Esophagus squamous epithelium (tissue), 4 donors: Measurements from ENCODE around the gene ATP8A2.

ENCODE experiments used
- POLR2A ChIP-seq, 4 donors: fragments of 450-650 bp; IDR thresholded peaks; one replicate each; pipeline ENCODE4 v1.6.1; 2017; ENCODE audit warnings: antibody characterized with exemption in 4 of 4, mild to moderate bottlenecking in 4 of 4, moderate library complexity in 3 of 4
- TF ChIP-seq, protein P1 (sequence below), 6 experiments: fragments of 450-650 bp in 4 of 6; fragments of 200-600 bp in 2 of 6; sonication (generic) in 2 of 6; IDR thresholded peaks; one replicate each; pipeline ENCODE4 v1.5.1; 2016 to 2019; ENCODE audit warnings: antibody characterized with exemption in 6 of 6, mild to moderate bottlenecking in 4 of 6, moderate library complexity in 4 of 6

DNA sequence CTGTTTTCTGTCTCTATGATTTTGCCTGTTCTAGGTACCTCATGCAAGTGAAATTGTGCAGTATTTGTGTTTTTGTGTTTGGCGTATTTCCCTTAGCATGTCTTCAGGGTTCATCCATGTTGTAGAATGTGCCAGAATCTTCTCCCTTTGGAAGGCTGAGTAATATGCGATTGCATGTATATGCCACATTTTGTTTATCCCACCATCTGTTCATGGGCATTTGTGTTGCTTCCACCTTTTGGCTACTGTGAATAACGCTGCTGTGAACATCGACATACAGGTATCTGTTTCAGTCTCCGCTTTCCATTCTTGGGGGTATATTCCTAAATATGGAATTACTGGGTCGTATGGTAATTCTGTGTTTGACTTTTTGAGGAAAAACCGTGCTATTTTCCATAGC lies 190.0 kb downstream of the ATP8A2 start:
- TF ChIP-seq, protein P1, sequence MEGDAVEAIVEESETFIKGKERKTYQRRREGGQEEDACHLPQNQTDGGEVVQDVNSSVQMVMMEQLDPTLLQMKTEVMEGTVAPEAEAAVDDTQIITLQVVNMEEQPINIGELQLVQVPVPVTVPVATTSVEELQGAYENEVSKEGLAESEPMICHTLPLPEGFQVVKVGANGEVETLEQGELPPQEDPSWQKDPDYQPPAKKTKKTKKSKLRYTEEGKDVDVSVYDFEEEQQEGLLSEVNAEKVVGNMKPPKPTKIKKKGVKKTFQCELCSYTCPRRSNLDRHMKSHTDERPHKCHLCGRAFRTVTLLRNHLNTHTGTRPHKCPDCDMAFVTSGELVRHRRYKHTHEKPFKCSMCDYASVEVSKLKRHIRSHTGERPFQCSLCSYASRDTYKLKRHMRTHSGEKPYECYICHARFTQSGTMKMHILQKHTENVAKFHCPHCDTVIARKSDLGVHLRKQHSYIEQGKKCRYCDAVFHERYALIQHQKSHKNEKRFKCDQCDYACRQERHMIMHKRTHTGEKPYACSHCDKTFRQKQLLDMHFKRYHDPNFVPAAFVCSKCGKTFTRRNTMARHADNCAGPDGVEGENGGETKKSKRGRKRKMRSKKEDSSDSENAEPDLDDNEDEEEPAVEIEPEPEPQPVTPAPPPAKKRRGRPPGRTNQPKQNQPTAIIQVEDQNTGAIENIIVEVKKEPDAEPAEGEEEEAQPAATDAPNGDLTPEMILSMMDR (IDR thresholded peaks at IDR 0.05) = no peak
- TF ChIP-seq POLR2A (IDR thresholded peaks at IDR 0.05) = no peak
